HCT116 (cell line): Measurements from ENCODE around the gene BABAM2. TPM values are rescaled to one million over a fixed set of nuclear protein-coding genes. Genes with fewer than 3 reads are reported as not detected.

Source experiments
- ATAC-seq: fragments of 200-7000 bp; cut with Tn5 transposase; 2 replicates; pipeline ENCODE4 v1.9.1; 2020; ENCODE audit warnings: mild to moderate bottlenecking, moderate library complexity
- BruUV-seq: library from RNA; stranded (reverse); fragments of 400-500 nt; replicated peaks from 2 replicates; lab custom pipeline; 2021; lab: Mats Ljungman, UMichigan
- CTCF ChIA-PET: fragments of 300-600 bp; sonication (Branson Sonifier 250); formaldehyde crosslinking; loops from one replicate; lab custom pipeline; 2021; ENCODE audit warnings: antibody characterized with exemption; lab: Charles Lee
- POLR2A ChIA-PET: fragments of 300-600, 350-600 bp; sonication (Branson Sonifier 250); formaldehyde crosslinking; loops from one replicate; lab custom pipeline; 2021; ENCODE audit warnings: antibody characterized with exemption; lab: Charles Lee
- RAD21 ChIA-PET, 2 experiments: fragments of 300-600 bp; sonication (Branson Sonifier 250); formaldehyde crosslinking; loops; one replicate each; lab custom pipeline; 2023; ENCODE audit warnings: low total read pairs in 2 of 2; ENCODE audit not compliant: uncharacterized antibody in 2 of 2, unreplicated experiment in 2 of 2, low non-redundant PET in 1 of 2; lab: Charles Lee
- DNase-seq: peaks from one replicate; pipeline ENCODE4 v3.0.0-alpha.2; 2010; ENCODE audit warnings: low read depth, low spot score
- H2AFZ ChIP-seq: fragments of 200-600 bp; shearing (Covaris generic), sonication (generic); 2 replicates; pipeline ENCODE4 v1.6.1; 2017; ENCODE audit warnings: low read depth, mixed run types, mixed read lengths, antibody characterized with exemption, low read length; ENCODE audit not compliant: poor library complexity, severe bottlenecking
- H3K27ac ChIP-seq: 2 replicates; pipeline ENCODE4 v1.5.1; 2012; ENCODE audit warnings: low read depth, low read length
- H3K27me3 ChIP-seq: fragments of 200-600 bp; sonication (generic); 2 replicates; pipeline ENCODE4 v1.6.1; 2016; ENCODE audit warnings: mixed run types, low read length, mixed read lengths; ENCODE audit not compliant: insufficient read depth
- H3K36me3 ChIP-seq, 2 experiments: fragments of 200-500 bp in 1 of 2; fragments of 200-600 bp in 1 of 2; sonication (Bioruptor generic) in 1 of 2; sonication (generic) in 1 of 2; 2 replicates each; pipeline versions ENCODE4 v1.5.1 to v1.6.1; 2014 to 2016; ENCODE audit warnings: low read length in 2 of 2, inconsistent platforms in 1 of 2, mixed read lengths in 1 of 2, mixed run types in 1 of 2; ENCODE audit not compliant: insufficient read depth in 2 of 2, control insufficient read depth in 1 of 2
- H3K4me1 ChIP-seq, 2 experiments: fragments of 200-600 bp in 1 of 2; sonication (generic) in 1 of 2; 2 replicates each; pipeline versions ENCODE4 v1.5.1 to v1.6.1; 2012 to 2017; ENCODE audit warnings: low read length in 2 of 2, inconsistent platforms in 1 of 2, mild to moderate bottlenecking in 1 of 2, mixed read lengths in 1 of 2, mixed run types in 1 of 2, moderate library complexity in 1 of 2; ENCODE audit not compliant: insufficient read depth in 2 of 2, control insufficient read depth in 1 of 2
- H3K4me2 ChIP-seq: fragments of 200-600 bp; sonication (generic); 2 replicates; pipeline ENCODE4 v1.6.1; 2017; ENCODE audit warnings: mixed run types, low read length, mixed read lengths
- H3K4me3 ChIP-seq, 2 experiments: fragments of 200-600 bp in 1 of 2; sonication (generic) in 1 of 2; replicated peaks in 1 of 2; 2 replicates each; pipeline ENCODE4 v1.5.1; 2011 to 2016; ENCODE audit warnings: low read length in 2 of 2, control low read depth in 1 of 2, low read depth in 1 of 2, mild to moderate bottlenecking in 1 of 2, mixed read lengths in 1 of 2, mixed run types in 1 of 2
- H3K79me2 ChIP-seq: fragments of 200-600 bp; sonication (generic); 2 replicates; pipeline ENCODE4 v1.6.1; 2017; ENCODE audit warnings: mild to moderate bottlenecking, mixed run types, low read length, moderate library complexity, mixed read lengths; ENCODE audit not compliant: insufficient read depth
- H3K9ac ChIP-seq: fragments of 200-600 bp; sonication (generic); 2 replicates; pipeline ENCODE4 v1.6.1; 2016; ENCODE audit warnings: low read length, mixed read lengths
- H3K9me2 ChIP-seq: fragments of 200-600 bp; sonication (generic), shearing (Covaris generic); 2 replicates; pipeline ENCODE4 v1.6.1; 2017; ENCODE audit warnings: mixed run types, mild to moderate bottlenecking, moderate library complexity; ENCODE audit not compliant: insufficient read depth
- H3K9me3 ChIP-seq, 2 experiments: fragments of 200-500 bp in 1 of 2; fragments of 200-600 bp in 1 of 2; sonication (Bioruptor generic) in 1 of 2; sonication (generic) in 1 of 2; 2 replicates each; pipeline ENCODE4 v1.6.1; 2014 to 2017; ENCODE audit warnings: low read length in 2 of 2, mixed read lengths in 2 of 2, inconsistent platforms in 1 of 2, low read depth in 1 of 2, mild to moderate bottlenecking in 1 of 2, mixed run types in 1 of 2, moderate library complexity in 1 of 2; ENCODE audit not compliant: control insufficient read depth in 1 of 2, insufficient read depth in 1 of 2
- H4K20me1 ChIP-seq: fragments of 200-600 bp; sonication (generic), shearing (Covaris generic); 2 replicates; pipeline ENCODE4 v1.6.1; 2017; ENCODE audit warnings: mixed run types, mild to moderate bottlenecking, moderate library complexity; ENCODE audit not compliant: insufficient read depth
- CBX3 ChIP-seq: IDR thresholded peaks from 2 replicates; pipeline ENCODE4 v1.6.1; 2012; ENCODE audit warnings: low read depth
- CEBPB ChIP-seq: IDR thresholded peaks from 2 replicates; pipeline ENCODE4 v1.6.1; 2012; ENCODE audit warnings: low read depth
- EGR1 ChIP-seq: IDR thresholded peaks from 2 replicates; pipeline ENCODE4 v1.6.1; 2012; ENCODE audit warnings: low read depth
- ELF1 ChIP-seq: IDR thresholded peaks from 2 replicates; pipeline ENCODE4 v1.6.1; 2012; ENCODE audit warnings: low read depth, borderline replicate concordance
- FOSL1 ChIP-seq: IDR thresholded peaks from 2 replicates; pipeline ENCODE4 v1.6.1; 2012; ENCODE audit warnings: low read depth
- POLR2A ChIP-seq: IDR thresholded peaks from 2 replicates; pipeline ENCODE4 v1.7.0; 2011; ENCODE audit warnings: borderline replicate concordance; ENCODE audit not compliant: insufficient read depth, insufficient read length; ENCODE audit errors: extremely low read depth
- RAD21 ChIP-seq: IDR thresholded peaks from 2 replicates; pipeline ENCODE4 v1.6.1; 2012; ENCODE audit warnings: low read depth, mild to moderate bottlenecking
- SIN3A ChIP-seq: IDR thresholded peaks from 2 replicates; pipeline ENCODE4 v1.6.1; 2012; ENCODE audit warnings: low read depth
- SP1 ChIP-seq: IDR thresholded peaks from 2 replicates; pipeline ENCODE4 v1.6.1; 2012; ENCODE audit warnings: low read depth
- YY1 ChIP-seq: IDR thresholded peaks from 2 replicates; pipeline ENCODE4 v1.6.1; 2011; ENCODE audit warnings: low read length, low read depth, moderate library complexity, mild to moderate bottlenecking; ENCODE audit not compliant: insufficient replicate concordance; ENCODE audit errors: extremely low read depth
- intact Hi-C: fragments of 100-400 bp; cut with micrococcal nuclease; formaldehyde crosslinking; loops from 2 replicates; pipeline ENCODE4 v1.10.0; 2022
- total RNA-seq: library from RNA; stranded (reverse); gene quantifications from one replicate; pipeline ENCODE4 v1.2.1, GENCODE V29; 2021; ENCODE audit not compliant: unreplicated experiment
- TF ChIP-seq, protein P1 (sequence below): IDR thresholded peaks from 2 replicates; pipeline ENCODE4 v1.6.1; 2011; ENCODE audit warnings: mild to moderate bottlenecking, low read length, moderate library complexity; ENCODE audit not compliant: insufficient replicate concordance; ENCODE audit errors: extremely low read depth
- TF ChIP-seq, protein P2 (sequence below): IDR thresholded peaks from 2 replicates; pipeline ENCODE4 v1.6.1; 2012; ENCODE audit warnings: low read depth
- TF ChIP-seq, protein P3 (sequence below): IDR thresholded peaks from 2 replicates; pipeline ENCODE4 v1.6.1; 2012
- TF ChIP-seq, protein P4 (sequence below): IDR thresholded peaks from 2 replicates; pipeline ENCODE4 v1.6.1; 2012

BABAM2 gene
- total RNA-seq, 1 experiment from 2014 or later = 23.8 TPM

DNA sequence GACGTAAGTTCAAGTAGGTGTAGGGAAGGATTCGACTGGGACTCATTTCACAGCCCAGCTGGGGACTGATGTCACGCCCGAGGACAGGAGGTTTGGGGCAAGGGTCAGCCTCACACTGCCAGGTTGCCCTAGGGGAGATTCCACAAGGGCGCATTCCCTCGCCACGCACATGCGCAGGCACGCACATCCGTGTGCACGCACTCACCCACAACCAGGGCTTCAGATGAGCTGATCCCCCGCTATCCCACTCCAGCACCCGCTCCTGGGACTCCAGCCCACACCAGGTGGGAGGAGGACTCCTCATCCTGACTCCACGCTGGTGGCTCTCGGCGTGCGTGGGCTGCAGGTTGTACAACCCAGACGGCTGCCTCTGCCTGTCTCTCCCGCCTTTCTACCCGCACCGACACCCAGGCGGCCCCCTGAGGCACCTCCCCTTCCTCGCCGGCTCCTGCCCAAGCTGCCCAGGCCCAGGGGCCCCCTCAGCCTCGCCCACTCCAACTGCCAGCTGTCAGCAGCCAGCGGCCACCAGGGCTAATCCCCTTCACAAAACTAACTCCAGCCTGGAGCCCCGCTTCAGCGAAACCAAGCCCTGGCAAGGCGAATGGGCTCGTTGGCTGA, 454.3 kb downstream of the BABAM2 start:
- no peaks in the 10 kb centered on the region for H3K79me2 ChIP-seq
- TF ChIP-seq POLR2A = no peak
- TF ChIP-seq SP1 = no peak
- peaks cover 4 to 10% of the 10 kb centered on the region in 2 experiments; a peak in 3 of 4 replicates for H3K4me1 ChIP-seq
- no peaks in the 10 kb centered on the region for H3K9me2 ChIP-seq
- no peak overlapping the region for H3K27ac ChIP-seq
- no TSS peak for BruUV-seq
- H4K20me1 ChIP-seq = no peaks in the 10 kb centered on the region
- H3K27me3 ChIP-seq = no peaks in the 10 kb centered on the region
- DNase-seq = no peak
- H3K4me2 ChIP-seq = no peak overlapping the region
- H2AFZ ChIP-seq = no peak overlapping the region
- POLR2A ChIA-PET = no interaction called here
- H3K4me3 ChIP-seq = no peak overlapping the region
- CTCF ChIA-PET = no interaction called here
- RAD21 ChIA-PET = no interaction called here
- H3K36me3 ChIP-seq = no peaks in the 10 kb centered on the region
- intact Hi-C loops = no loop called here
- no peak overlapping the region for H3K9ac ChIP-seq
- ATAC-seq = no peak
- H3K9me3 ChIP-seq = no peaks in the 10 kb centered on the region

DNA sequence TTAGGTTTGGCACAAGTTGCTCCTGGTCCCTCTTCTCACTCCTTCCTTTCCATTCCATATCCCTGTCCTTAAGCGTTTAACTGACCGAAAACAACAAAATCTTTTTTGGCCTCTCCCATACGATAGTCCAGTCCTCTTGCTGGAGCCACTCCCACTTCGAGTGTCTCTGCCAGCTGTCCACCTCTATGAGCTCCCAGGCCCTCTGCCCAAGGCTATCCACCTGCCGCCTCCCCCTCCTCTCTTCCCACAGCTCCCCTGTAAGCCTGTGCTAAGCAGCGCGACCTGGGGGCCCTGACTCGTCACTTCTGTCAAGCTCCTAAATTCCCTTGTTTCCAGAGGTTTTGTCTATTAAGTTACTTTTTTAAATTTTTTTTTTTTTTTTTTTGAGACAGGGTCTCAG, 455.1 kb downstream of the BABAM2 start:
- no peaks in the 10 kb centered on the region for H3K79me2 ChIP-seq
- no peaks in the 10 kb centered on the region for H3K9me3 ChIP-seq
- ATAC-seq (no peak), DNase-seq (no peak)
- no peaks in the 10 kb centered on the region for H4K20me1 ChIP-seq
- H3K9me2 ChIP-seq = no peaks in the 10 kb centered on the region
- intact Hi-C loops = no loop called here
- H2AFZ ChIP-seq = no peak overlapping the region
- RAD21 ChIA-PET = no interaction called here
- peaks cover 4 to 10% of the 10 kb centered on the region in 2 experiments; a peak in 3 of 4 replicates for H3K4me1 ChIP-seq
- BruUV-seq = no TSS peak
- H3K4me2 ChIP-seq = no peak overlapping the region
- no peaks in the 10 kb centered on the region for H3K27me3 ChIP-seq
- H3K9ac ChIP-seq = no peak overlapping the region
- no peaks in the 10 kb centered on the region for H3K36me3 ChIP-seq
- TF ChIP-seq CBX3 (no peak), YY1 (no peak), SP1 (no peak), FOSL1 (no peak), ELF1 (no peak), POLR2A (no peak), EGR1 (no peak), CEBPB (no peak), RAD21 (no peak), SIN3A (no peak)
- TF ChIP-seq, protein P1, sequence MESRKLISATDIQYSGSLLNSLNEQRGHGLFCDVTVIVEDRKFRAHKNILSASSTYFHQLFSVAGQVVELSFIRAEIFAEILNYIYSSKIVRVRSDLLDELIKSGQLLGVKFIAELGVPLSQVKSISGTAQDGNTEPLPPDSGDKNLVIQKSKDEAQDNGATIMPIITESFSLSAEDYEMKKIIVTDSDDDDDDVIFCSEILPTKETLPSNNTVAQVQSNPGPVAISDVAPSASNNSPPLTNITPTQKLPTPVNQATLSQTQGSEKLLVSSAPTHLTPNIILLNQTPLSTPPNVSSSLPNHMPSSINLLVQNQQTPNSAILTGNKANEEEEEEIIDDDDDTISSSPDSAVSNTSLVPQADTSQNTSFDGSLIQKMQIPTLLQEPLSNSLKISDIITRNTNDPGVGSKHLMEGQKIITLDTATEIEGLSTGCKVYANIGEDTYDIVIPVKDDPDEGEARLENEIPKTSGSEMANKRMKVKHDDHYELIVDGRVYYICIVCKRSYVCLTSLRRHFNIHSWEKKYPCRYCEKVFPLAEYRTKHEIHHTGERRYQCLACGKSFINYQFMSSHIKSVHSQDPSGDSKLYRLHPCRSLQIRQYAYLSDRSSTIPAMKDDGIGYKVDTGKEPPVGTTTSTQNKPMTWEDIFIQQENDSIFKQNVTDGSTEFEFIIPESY = no peak
- TF ChIP-seq, protein P2, sequence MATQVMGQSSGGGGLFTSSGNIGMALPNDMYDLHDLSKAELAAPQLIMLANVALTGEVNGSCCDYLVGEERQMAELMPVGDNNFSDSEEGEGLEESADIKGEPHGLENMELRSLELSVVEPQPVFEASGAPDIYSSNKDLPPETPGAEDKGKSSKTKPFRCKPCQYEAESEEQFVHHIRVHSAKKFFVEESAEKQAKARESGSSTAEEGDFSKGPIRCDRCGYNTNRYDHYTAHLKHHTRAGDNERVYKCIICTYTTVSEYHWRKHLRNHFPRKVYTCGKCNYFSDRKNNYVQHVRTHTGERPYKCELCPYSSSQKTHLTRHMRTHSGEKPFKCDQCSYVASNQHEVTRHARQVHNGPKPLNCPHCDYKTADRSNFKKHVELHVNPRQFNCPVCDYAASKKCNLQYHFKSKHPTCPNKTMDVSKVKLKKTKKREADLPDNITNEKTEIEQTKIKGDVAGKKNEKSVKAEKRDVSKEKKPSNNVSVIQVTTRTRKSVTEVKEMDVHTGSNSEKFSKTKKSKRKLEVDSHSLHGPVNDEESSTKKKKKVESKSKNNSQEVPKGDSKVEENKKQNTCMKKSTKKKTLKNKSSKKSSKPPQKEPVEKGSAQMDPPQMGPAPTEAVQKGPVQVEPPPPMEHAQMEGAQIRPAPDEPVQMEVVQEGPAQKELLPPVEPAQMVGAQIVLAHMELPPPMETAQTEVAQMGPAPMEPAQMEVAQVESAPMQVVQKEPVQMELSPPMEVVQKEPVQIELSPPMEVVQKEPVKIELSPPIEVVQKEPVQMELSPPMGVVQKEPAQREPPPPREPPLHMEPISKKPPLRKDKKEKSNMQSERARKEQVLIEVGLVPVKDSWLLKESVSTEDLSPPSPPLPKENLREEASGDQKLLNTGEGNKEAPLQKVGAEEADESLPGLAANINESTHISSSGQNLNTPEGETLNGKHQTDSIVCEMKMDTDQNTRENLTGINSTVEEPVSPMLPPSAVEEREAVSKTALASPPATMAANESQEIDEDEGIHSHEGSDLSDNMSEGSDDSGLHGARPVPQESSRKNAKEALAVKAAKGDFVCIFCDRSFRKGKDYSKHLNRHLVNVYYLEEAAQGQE = no peak
- TF ChIP-seq, protein P3, sequence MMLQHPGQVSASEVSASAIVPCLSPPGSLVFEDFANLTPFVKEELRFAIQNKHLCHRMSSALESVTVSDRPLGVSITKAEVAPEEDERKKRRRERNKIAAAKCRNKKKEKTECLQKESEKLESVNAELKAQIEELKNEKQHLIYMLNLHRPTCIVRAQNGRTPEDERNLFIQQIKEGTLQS = no peak
- TF ChIP-seq, protein P4, sequence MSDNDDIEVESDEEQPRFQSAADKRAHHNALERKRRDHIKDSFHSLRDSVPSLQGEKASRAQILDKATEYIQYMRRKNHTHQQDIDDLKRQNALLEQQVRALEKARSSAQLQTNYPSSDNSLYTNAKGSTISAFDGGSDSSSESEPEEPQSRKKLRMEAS = no peak
- CTCF ChIA-PET = no interaction called here
- no peak overlapping the region for H3K4me3 ChIP-seq
- H3K27ac ChIP-seq = no peak overlapping the region
- POLR2A ChIA-PET = no interaction called here
